Right ventricle myocardium superior (tissue), 1 donor: ENCODE data around the gene PGAP3. TPM values are rescaled to one million over a fixed set of nuclear protein-coding genes. Genes with fewer than 3 reads are reported as not detected.

Experiments
- microRNA-seq: library from miRNA; unstranded; fragments of <30 nt; microRNA quantifications from one replicate; pipeline ENCODE4 v1.2.0, GENCODE V29; 2020
- total RNA-seq: library from RNA; stranded (reverse); fragmentation: NEBNext Ultra II Directional; extraction: Animal tissue kit (Norgen Biotek cat#: 25700); gene quantifications from one replicate; pipeline ENCODE4 v1.2.1, GENCODE V29; 2021
- donor health status: DM: no; HTN: yes; CAD: no; lungs with severe emphysema.

The PGAP3 gene
- total RNA-seq, 1 donor from 2014 or later: 10.0 TPM

Small RNA genes lying within 50 kb of the gene (microRNA-seq; reads per million reads assigned to microRNA genes)
- gene MIR4728: not detected

Other genes with a start within 250 kb of the PGAP3 start
- gene MED1, start 236.8 kb downstream of the PGAP3 start, total RNA-seq: 21.2 TPM
- 16.7 TPM for gene CDK12, start 226.6 kb downstream of the PGAP3 start, total RNA-seq
- not detected for gene NEUROD2, start 80.1 kb downstream of the PGAP3 start, total RNA-seq
- 0.35 TPM for gene PPP1R1B, start 61.1 kb downstream of the PGAP3 start, total RNA-seq
- 13.9 TPM for gene STARD3, start 50.9 kb downstream of the PGAP3 start, total RNA-seq
- 5,900 TPM for gene TCAP, start 22.7 kb downstream of the PGAP3 start, total RNA-seq
- 7.1 TPM for gene PNMT, start 19.6 kb downstream of the PGAP3 start, total RNA-seq
- gene ERBB2, start 12.0 kb upstream of the PGAP3 start, total RNA-seq: 64.2 TPM
- 50.4 TPM for gene MIEN1, start 42.5 kb upstream of the PGAP3 start, total RNA-seq
- 2.2 TPM for gene GRB7, start 49.9 kb upstream of the PGAP3 start, total RNA-seq
- 0.22 TPM for gene IKZF3, start 176.3 kb upstream of the PGAP3 start, total RNA-seq
- not detected for gene ZPBP2, start 180.1 kb upstream of the PGAP3 start, total RNA-seq
- gene GSDMB, start 230.6 kb upstream of the PGAP3 start, total RNA-seq: 1.8 TPM
- gene ORMDL3, start 239.5 kb upstream of the PGAP3 start, total RNA-seq: 37.5 TPM
- gene LRRC3C, start 239.7 kb upstream of the PGAP3 start, total RNA-seq: not detected